KMS-11 (cell line): ENCODE data around the gene ACAD8.

Experiments used
- H2AFZ ChIP-seq: fragments of 200-600 bp; sonication (generic); 2 replicates; pipeline ENCODE4 v1.6.1; 2016; ENCODE audit warnings: antibody characterized with exemption, mixed run types, low read depth
- H3K27ac ChIP-seq: fragments of 200-600 bp; sonication (generic); 2 replicates; pipeline ENCODE4 v1.6.1; 2016; ENCODE audit warnings: mild to moderate bottlenecking, mixed run types
- H3K27me3 ChIP-seq: fragments of 200-600 bp; sonication (generic); 2 replicates; pipeline ENCODE4 v1.6.1; 2017; ENCODE audit warnings: mild to moderate bottlenecking, low read depth, mixed run types, moderate library complexity; ENCODE audit not compliant: insufficient read depth
- H3K36me3 ChIP-seq: fragments of 200-600 bp; sonication (generic); 2 replicates; pipeline ENCODE4 v1.6.1; 2017; ENCODE audit warnings: mild to moderate bottlenecking, mixed run types; ENCODE audit not compliant: insufficient read depth
- H3K4me1 ChIP-seq: fragments of 200-600 bp; sonication (generic); 2 replicates; pipeline ENCODE4 v1.6.1; 2016; ENCODE audit warnings: mild to moderate bottlenecking, low read depth, mixed run types; ENCODE audit not compliant: poor library complexity, severe bottlenecking
- H3K4me2 ChIP-seq: fragments of 200-600 bp; sonication (generic); 2 replicates; pipeline ENCODE4 v1.7.0; 2016; ENCODE audit warnings: mild to moderate bottlenecking, mixed run types
- H3K4me3 ChIP-seq: fragments of 200-600 bp; sonication (generic); IDR thresholded peaks from 2 replicates; pipeline ENCODE4 v1.6.1; 2017; ENCODE audit warnings: low read depth, low read length, mixed read lengths; ENCODE audit not compliant: insufficient read depth
- H3K79me2 ChIP-seq: fragments of 200-600 bp; sonication (generic); 2 replicates; pipeline ENCODE4 v1.6.1; 2016; ENCODE audit warnings: low read depth, mixed run types; ENCODE audit not compliant: insufficient read depth
- H3K9ac ChIP-seq: fragments of 200-600 bp; sonication (generic); 2 replicates; pipeline ENCODE4 v1.6.1; 2016; ENCODE audit warnings: mild to moderate bottlenecking, mixed run types
- H4K20me1 ChIP-seq: fragments of 200-600 bp; sonication (generic); 2 replicates; pipeline ENCODE4 v1.6.1; 2016; ENCODE audit warnings: mild to moderate bottlenecking, mixed run types; ENCODE audit not compliant: insufficient read depth
- CTCF ChIP-seq: fragments of 200-600 bp; sonication (generic); conservative IDR thresholded peaks from 2 replicates; pipeline ENCODE4 v1.6.1; 2017; ENCODE audit warnings: low read depth, mild to moderate bottlenecking, antibody characterized with exemption, low read length, moderate library complexity, mixed read lengths

The ACAD8 gene

GRCh38 chr11:134230339-134230738 is 23.0 kb upstream of the ACAD8 start:
- Histone ChIP-seq H3K36me3 (no peaks in the 10 kb centered on the region), H4K20me1 (no peaks in the 10 kb centered on the region), H3K79me2 (peaks cover 30% of the 10 kb centered on the region), H3K27ac (no peak overlapping the region), H3K4me2 (no peak overlapping the region), H3K4me3 (no peak overlapping the region), H3K27me3 (no peaks in the 10 kb centered on the region), H3K4me1 (peaks cover 6% of the 10 kb centered on the region), H3K9ac (no peak overlapping the region), H2AFZ (no peak overlapping the region)
- TF ChIP-seq CTCF: no peak

- Histone ChIP-seq H3K4me1 (no peaks in the 10 kb centered on the region), H2AFZ (no peak overlapping the region), H3K4me3 (no peak overlapping the region), H3K79me2 (peaks cover 12% of the 10 kb centered on the region; the same call in 1 of the 2 replicates), H3K27me3 (no peaks in the 10 kb centered on the region), H4K20me1 (no peaks in the 10 kb centered on the region), H3K27ac (no peak overlapping the region), H3K9ac (no peak overlapping the region), H3K36me3 (no peaks in the 10 kb centered on the region), H3K4me2 (no peak overlapping the region)
- TF ChIP-seq CTCF: no peak
These were observed 21.3 kb upstream of the ACAD8 start for GRCh38 chr11:134231958-134232659.

GRCh38 chr11:134233729-134234179 is 19.6 kb upstream of the ACAD8 start:
- peaks cover 4% of the 10 kb centered on the region; the same call in 1 of the 2 replicates for H3K79me2 ChIP-seq
- H3K4me1 ChIP-seq: no peaks in the 10 kb centered on the region
- no peaks in the 10 kb centered on the region for H3K36me3 ChIP-seq
- H2AFZ ChIP-seq: no peak overlapping the region
- no peaks in the 10 kb centered on the region for H4K20me1 ChIP-seq
- TF ChIP-seq CTCF: no peak
- no peak overlapping the region for H3K27ac ChIP-seq
- H3K27me3 ChIP-seq: no peaks in the 10 kb centered on the region
- H3K4me3 ChIP-seq: no peak overlapping the region
- no peak overlapping the region for H3K4me2 ChIP-seq
- no peak overlapping the region for H3K9ac ChIP-seq

GRCh38 chr11:134235399-134235798 is 18.0 kb upstream of the ACAD8 start:
- Histone ChIP-seq H3K36me3 (no peaks in the 10 kb centered on the region), H3K27me3 (no peaks in the 10 kb centered on the region), H3K9ac (no peak overlapping the region), H2AFZ (no peak overlapping the region), H3K27ac (no peak overlapping the region), H3K4me3 (no peak overlapping the region), H3K4me1 (no peaks in the 10 kb centered on the region), H3K4me2 (no peak overlapping the region), H4K20me1 (no peaks in the 10 kb centered on the region), H3K79me2 (0 out of 2 replicates have a peak, but pooled peaks cover 4% of the 10 kb centered on the region)
- no peak for TF ChIP-seq CTCF
